Activated CD4-positive, alpha-beta T cell treated with anti-CD3 and anti-CD28 coated beads, Interleukin-2, Interleukin-4, amounts not matched to agents 100 ng/mL and 50 ng/mL, durations not matched to agents 16 hours and 8 hours (primary cell): ENCODE data around the gene NUDT17.
A peak's percentile ranks its signal among the peaks of the same experiment; 100 is the strongest.
"Not testable (repeated sequence)": the region's sequence is repeated elsewhere in the genome, so short reads cannot be mapped to it uniquely, and the experiment has no call there.

Experiments
- DNase-seq: peaks from one replicate; pipeline ENCODE4 v3.0.0-alpha.2; 2020; ENCODE audit warnings: low spot score

NUDT17 gene

GRCh38 chr1:145845514-145846161, at the start of gene NUDT17:
TSS of gene NUDT17 (plus strand) at chr1:145845630. CDS start at chr1:145845641, 11 bp downstream.
- peak; percentile 76 for DNase-seq

- DNase-seq, result no peak
Measured at GRCh38 chr1:145796753-145797152, 48.7 kb upstream of the NUDT17 start.

- no peak for DNase-seq
Measured at GRCh38 chr1:145799806-145800205, 45.6 kb upstream of the NUDT17 start.

- no peak for DNase-seq
Measured at GRCh38 chr1:145804235-145805045, 41.0 kb upstream of the NUDT17 start.

GRCh38 chr1:145805057-145805456, 40.4 kb upstream of the NUDT17 start:
- no peak for DNase-seq

- no peak for DNase-seq
Measured at GRCh38 chr1:145806408-145806807, 39.0 kb upstream of the NUDT17 start.

GRCh38 chr1:145806844-145807243, 38.6 kb upstream of the NUDT17 start:
- no peak for DNase-seq

GRCh38 chr1:145812977-145813810, 32.2 kb upstream of the NUDT17 start:
- DNase-seq, result not testable (repeated sequence)

GRCh38 chr1:145818095-145818494, 27.3 kb upstream of the NUDT17 start:
- peak; percentile 20 for DNase-seq

- not testable (repeated sequence) for DNase-seq
Measured at GRCh38 chr1:145822779-145823331, 22.6 kb upstream of the NUDT17 start.

GRCh38 chr1:145823565-145824498, 21.6 kb upstream of the NUDT17 start, which contains the start of the genes POLR3C and RNF115:
TSS of gene POLR3C (plus strand) at chr1:145824200. CDS start at chr1:145825777, 1,577 bp downstream.
TSS of gene RNF115 (minus strand) at chr1:145824095. CDS start at chr1:145823873, 222 bp downstream.
- DNase-seq, result peak; percentile 91

- DNase-seq, result no peak
Measured at GRCh38 chr1:145824499-145824842, 21.0 kb upstream of the NUDT17 start.

- DNase-seq, result no peak
Measured at GRCh38 chr1:145826030-145826429, 19.4 kb upstream of the NUDT17 start.

GRCh38 chr1:145827966-145828365, 17.5 kb upstream of the NUDT17 start:
- no peak for DNase-seq

- DNase-seq, result peak; percentile 19
Measured at GRCh38 chr1:145828367-145829026, 16.9 kb upstream of the NUDT17 start.

- DNase-seq, result not testable (repeated sequence)
Measured at GRCh38 chr1:145830810-145831209, 14.6 kb upstream of the NUDT17 start.

- no peak for DNase-seq
Measured at GRCh38 chr1:145837656-145838055, 7.8 kb upstream of the NUDT17 start.

GRCh38 chr1:145843031-145843430, 2.4 kb upstream of the NUDT17 start:
- no peak for DNase-seq

GRCh38 chr1:145845144-145845513, 301 bp upstream of the NUDT17 start:
- no peak for DNase-seq

GRCh38 chr1:145846201-145846612, 777 bp downstream of the NUDT17 start:
- peak; percentile 30 for DNase-seq
